Ovary (tissue), 9 donors: Measurements from ENCODE around the gene B3GNT5. TPM values are rescaled to one million over a fixed set of nuclear protein-coding genes. Genes with fewer than 3 reads are reported as not detected.

Experiments
- DNase-seq, 5 donors: peaks; one replicate each; pipeline ENCODE4 v3.0.0-alpha.2; 2019 to 2020
- H3K27ac ChIP-seq, 2 donors: fragments of 200-600 bp; one replicate each; pipeline versions ENCODE4 v1.5.1 to v1.8.0; 2019 to 2022
- H3K27me3 ChIP-seq: fragments of 200-600 bp; one replicate; pipeline ENCODE4 v1.8.0; 2022
- H3K36me3 ChIP-seq: fragments of 200-600 bp; sonication (generic); one replicate; pipeline ENCODE4 v1.5.1; 2019
- H3K4me1 ChIP-seq: one replicate; pipeline ENCODE4 v1.8.1; 2013; ENCODE audit warnings: mild to moderate bottlenecking, moderate library complexity; ENCODE audit not compliant: insufficient read depth
- H3K4me3 ChIP-seq: fragments of 200-600 bp; sonication (generic); one replicate; pipeline ENCODE4 v1.5.1; 2017
- H3K9me3 ChIP-seq, 2 donors: fragments of 200-600 bp in 1 of 2; sonication (generic) in 1 of 2; one replicate each; pipeline versions ENCODE4 v1.5.1 to v1.8.1; 2013 to 2019; ENCODE audit warnings: mild to moderate bottlenecking in 1 of 2, moderate library complexity in 1 of 2
- EP300 ChIP-seq: sonication (generic); formaldehyde crosslinking; IDR thresholded peaks from one replicate; pipeline ENCODE4 v1.6.1; 2017; ENCODE audit warnings: antibody characterized with exemption
- POLR2A ChIP-seq: fragments of 450-650 bp; IDR thresholded peaks from one replicate; pipeline ENCODE4 v1.6.1; 2017; ENCODE audit warnings: antibody characterized with exemption, mild to moderate bottlenecking, moderate library complexity
- WGBS, 3 donors: extraction: QIAGEN DNeasy Blood & Tissue Kit in 1 of 3; methylation state at CpG; one replicate each; pipeline versions ENCODE4 v1.1.5 to v1.1.7; 2013 to 2017; 5-methylcytosine and 5-hydroxymethylcytosine counted together
- intact Hi-C, 4 donors: fragments of 100-400 bp; cut with DNase I; formaldehyde crosslinking; loops; one replicate each; pipeline versions ENCODE4 v1.11.0 to v1.15.1; 2022 to 2023
- polyA plus RNA-seq, 2 donors: library from polyadenylated mRNA; stranded (reverse); fragments of 200-250 nt in 1 of 2; fragments of 350-450 nt in 1 of 2; fragmentation: Illumina TruSeq in 1 of 2; extraction: RNeasy Lipid Tissue Mini Kit (QIAGEN cat#74804) in 1 of 2; gene quantifications; one replicate each; pipeline ENCODE4 v1.2.3, GENCODE V29; 2013 to 2014
- total RNA-seq, 7 donors: library from RNA; depleted of rRNA in 2 of 7; stranded (reverse); fragments of >200 nt in 2 of 7; fragmentation: NEBNext Ultra II Directional in 3 of 7; extraction: Animal tissue kit (Norgen Biotek cat#: 25700) in 3 of 7; gene quantifications; one replicate each; pipeline versions ENCODE4 v1.1.0 to v1.2.4, GENCODE V29; 2016 to 2023
- TF ChIP-seq, protein P1 (sequence below), 3 donors: fragments of 450-650 bp in 2 of 3; fragments of 200-600 bp in 1 of 3; IDR thresholded peaks; one replicate each; pipeline versions ENCODE4 v1.5.1 to v1.8.0; 2016 to 2022; ENCODE audit warnings: antibody characterized with exemption in 3 of 3, mild to moderate bottlenecking in 1 of 3
- donor health status: DM: no; HTN: no; CAD: no; lungs with moderate emphysema.
- donor health status: DM: no; HTN: no; CAD: no.
- donor health status: Bipolar disorder and iron deficiency.
- donor health status: DM: yes; HTN: yes; CAD: no.
- donor health status: DM: no; HTN: no; CAD: no.
- donor health status: DM: yes; HTN: yes; CAD: no.

Gene B3GNT5
- total and polyA plus RNA-seq, 9 donors: 4.1 to 12.9 (median 6.8) TPM

DNA sequence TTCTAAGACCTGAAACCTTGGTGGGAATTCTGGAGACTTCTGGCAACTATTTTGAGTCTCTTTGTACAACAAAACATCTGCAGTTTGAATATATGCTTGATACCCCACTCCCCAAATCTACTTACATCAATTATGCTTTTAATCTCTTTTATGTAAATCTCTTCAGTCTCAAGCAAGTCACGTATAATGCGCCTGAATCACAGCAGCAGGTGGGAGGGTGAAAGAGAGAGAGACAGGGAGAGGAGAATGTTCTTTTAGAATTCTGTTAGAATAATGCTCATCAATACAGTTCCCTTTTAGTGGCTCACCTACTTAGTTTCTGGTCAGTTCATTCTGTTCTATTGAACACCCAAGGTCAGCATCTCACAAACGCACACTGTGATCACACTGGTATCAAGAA is 22.2 kb upstream of the B3GNT5 start:
- Histone ChIP-seq H3K27me3 (no peaks in the 10 kb centered on the region), H3K4me1 (no peaks in the 10 kb centered on the region), H3K36me3 (no peaks in the 10 kb centered on the region), H3K27ac (no peak overlapping the region), H3K4me3 (no peak overlapping the region), H3K9me3 (no peaks in the 10 kb centered on the region)
- 87 to 90% (median 89%) methylated on average over 3 of the region's 3 CpGs for WGBS, 3 donors
- no peak for DNase-seq
- intact Hi-C loops: loop anchor here in 1 of 4 donors (10.0 kb wide), 1 partner anchor 64 kb away; no protein-coding TSS in a partner anchor
- no peak for TF ChIP-seq EP300
- TF ChIP-seq, protein P1, sequence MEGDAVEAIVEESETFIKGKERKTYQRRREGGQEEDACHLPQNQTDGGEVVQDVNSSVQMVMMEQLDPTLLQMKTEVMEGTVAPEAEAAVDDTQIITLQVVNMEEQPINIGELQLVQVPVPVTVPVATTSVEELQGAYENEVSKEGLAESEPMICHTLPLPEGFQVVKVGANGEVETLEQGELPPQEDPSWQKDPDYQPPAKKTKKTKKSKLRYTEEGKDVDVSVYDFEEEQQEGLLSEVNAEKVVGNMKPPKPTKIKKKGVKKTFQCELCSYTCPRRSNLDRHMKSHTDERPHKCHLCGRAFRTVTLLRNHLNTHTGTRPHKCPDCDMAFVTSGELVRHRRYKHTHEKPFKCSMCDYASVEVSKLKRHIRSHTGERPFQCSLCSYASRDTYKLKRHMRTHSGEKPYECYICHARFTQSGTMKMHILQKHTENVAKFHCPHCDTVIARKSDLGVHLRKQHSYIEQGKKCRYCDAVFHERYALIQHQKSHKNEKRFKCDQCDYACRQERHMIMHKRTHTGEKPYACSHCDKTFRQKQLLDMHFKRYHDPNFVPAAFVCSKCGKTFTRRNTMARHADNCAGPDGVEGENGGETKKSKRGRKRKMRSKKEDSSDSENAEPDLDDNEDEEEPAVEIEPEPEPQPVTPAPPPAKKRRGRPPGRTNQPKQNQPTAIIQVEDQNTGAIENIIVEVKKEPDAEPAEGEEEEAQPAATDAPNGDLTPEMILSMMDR (IDR thresholded peaks at IDR 0.05): no peak
- no peak for TF ChIP-seq POLR2A

- H3K4me3 ChIP-seq: no peak overlapping the region
- no peaks in the 10 kb centered on the region for H3K27me3 ChIP-seq
- H3K36me3 ChIP-seq: no peaks in the 10 kb centered on the region
- no peak overlapping the region for H3K27ac ChIP-seq
- WGBS, 3 donors: 53 to 69% (median 61%) methylated on average over 4 of the region's 4 CpGs
- TF ChIP-seq POLR2A: no peak
- TF ChIP-seq, protein P1 (IDR thresholded peaks at IDR 0.05): no peak
- no peak for TF ChIP-seq EP300
- DNase-seq: no peak
- intact Hi-C loops: loop anchor here in 1 of 4 donors (10.0 kb wide), 1 partner anchor 61 kb away; no protein-coding TSS in a partner anchor
- no peaks in the 10 kb centered on the region for H3K4me1 ChIP-seq
- no peaks in the 10 kb centered on the region for H3K9me3 ChIP-seq
These were observed 19.1 kb upstream of the B3GNT5 start for GRCh38 chr3:183233966-183234365.

DNA sequence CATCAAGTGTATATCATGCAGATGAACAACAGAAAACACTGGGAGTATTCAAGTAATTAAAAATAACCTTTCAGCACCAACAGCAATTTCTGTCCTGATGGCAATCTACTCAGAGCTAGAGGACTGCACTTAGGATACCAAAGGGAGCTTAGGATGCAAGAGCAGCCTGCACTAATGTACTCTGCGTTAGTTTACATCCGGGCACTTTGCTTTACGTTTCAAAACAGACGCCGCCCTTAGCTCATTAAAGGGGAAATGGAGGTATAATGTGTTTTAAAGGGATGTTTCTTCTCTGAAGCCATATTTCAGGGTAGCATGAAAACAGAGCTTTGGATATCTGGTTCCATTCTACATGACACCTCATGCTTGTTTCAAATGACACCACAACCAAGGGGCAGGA is 14.0 kb upstream of the B3GNT5 start:
- H3K4me3 ChIP-seq: no peak overlapping the region
- no peak for DNase-seq
- H3K36me3 ChIP-seq: no peaks in the 10 kb centered on the region
- intact Hi-C loops: loop anchor here in 1 of 4 donors (10.0 kb wide), 1 partner anchor 56 kb away; no protein-coding TSS in a partner anchor
- peaks cover 0 to 8% of the 10 kb centered on the region in 2 donors for H3K9me3 ChIP-seq
- TF ChIP-seq, protein P1 (IDR thresholded peaks at IDR 0.05): no peak
- no peak for TF ChIP-seq EP300
- TF ChIP-seq POLR2A: no peak
- WGBS, 3 donors: 87 to 91% (median 88%) methylated on average over 5 of the region's 5 CpGs
- no peaks in the 10 kb centered on the region for H3K27me3 ChIP-seq
- H3K27ac ChIP-seq: no peak overlapping the region
- no peaks in the 10 kb centered on the region for H3K4me1 ChIP-seq

DNA sequence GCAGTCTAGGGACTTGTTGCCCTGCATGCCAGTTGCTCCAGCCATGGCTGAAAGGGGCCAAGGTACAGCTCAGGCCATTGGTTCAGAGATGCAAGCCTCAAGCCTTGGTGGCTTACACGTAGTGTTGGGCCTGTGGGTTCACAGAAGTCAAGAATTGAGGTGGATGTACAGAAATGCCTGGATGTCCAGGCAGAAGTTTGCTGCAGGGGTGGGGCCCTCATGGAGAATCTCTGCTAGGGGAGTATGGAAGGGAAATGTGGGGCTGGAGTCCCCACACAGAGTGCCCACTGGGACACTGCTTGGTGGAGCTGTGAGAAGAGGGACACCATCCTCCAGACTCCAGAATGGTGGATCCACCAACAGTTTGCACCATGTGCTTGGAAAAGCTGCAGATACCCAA is 10.6 kb upstream of the B3GNT5 start:
- Histone ChIP-seq H3K9me3 (peaks cover 0 to 8% of the 10 kb centered on the region in 2 donors), H3K4me1 (no peaks in the 10 kb centered on the region), H3K4me3 (no peak overlapping the region), H3K27me3 (no peaks in the 10 kb centered on the region), H3K27ac (no peak overlapping the region), H3K36me3 (no peaks in the 10 kb centered on the region)
- intact Hi-C loops: no loop called here
- no peak for DNase-seq
- 82 to 92% (median 89%) methylated on average over 1 of the region's 1 CpG for WGBS, 3 donors
- TF ChIP-seq POLR2A (no peak), EP300 (no peak)
- TF ChIP-seq, protein P1 (IDR thresholded peaks at IDR 0.05): no peak
